ENCODE results near the gene LIPC. TPM values are rescaled to one million over a fixed set of nuclear protein-coding genes. Genes with fewer than 3 reads are reported as not detected.

The LIPC gene
- polyA plus RNA-seq, 1 donor (not counting 4 experiments of a cell fraction or from before 2014, with no cell fraction given) = not detected

- Histone ChIP-seq H3K4me3 (ENCODE audit: control insufficient read depth in 2 of 3, extremely low read depth in 1 of 3, insufficient read depth in 2 of 3, low read depth in 1 of 3, low read length in 3 of 3) (no peak overlapping the region), H3K79me2 (ENCODE audit: control insufficient read depth, insufficient read depth, low read length) (no peaks in the 10 kb centered on the region), H3K27ac (ENCODE audit: control insufficient read depth, insufficient read depth, low read length) (no peak overlapping the region), H2AFZ (ENCODE audit: control insufficient read depth, low read length) (no peak overlapping the region), H3K4me2 (ENCODE audit: control insufficient read depth, extremely low read depth, insufficient read depth, low read depth, low read length) (no peak overlapping the region), H3K9me3 (ENCODE audit: control insufficient read depth, low read depth, low read length) (no peaks in the 10 kb centered on the region), H4K20me1 (ENCODE audit: control insufficient read depth, extremely low read depth, insufficient read depth, low read length) (no peaks in the 10 kb centered on the region), H3K9me1 (ENCODE audit: control insufficient read depth, extremely low read depth, insufficient read depth, low read length) (no peaks in the 10 kb centered on the region), H3K36me3 (ENCODE audit: control insufficient read depth in 2 of 2, extremely low read depth in 1 of 2, insufficient read depth in 2 of 2, low read length in 2 of 2) (no peaks in the 10 kb centered on the region), H3K9ac (ENCODE audit: control insufficient read depth, extremely low read depth, insufficient read depth, low read length) (no peak overlapping the region), H3K4me1 (ENCODE audit: control insufficient read depth, extremely low read depth, insufficient read depth, low read length) (peaks cover 8% of the 10 kb centered on the region), H3K27me3 (ENCODE audit: control insufficient read depth, extremely low read depth, insufficient read depth, low read length) (no peaks in the 10 kb centered on the region)
- DNase-seq (ENCODE audit: low read depth, low spot score) (no peak), FAIRE-seq (no peak)
- dilution Hi-C loops (cut with MboI; ENCODE audit: extremely low pct_ligation_motif_present, low sequenced_read_pairs) = no loop called here
- TF ChIP-seq EZH2 (IDR thresholded peaks at IDR 0.05; ENCODE audit: low read length) = no peak
- no peak for TF ChIP-seq CTCF (optimal IDR thresholded peaks at IDR 0.05 in 1 of 3, IDR thresholded peaks at IDR 0.05 in 1 of 3, conservative IDR thresholded peaks at IDR 0.05 in 1 of 3; ENCODE audit: extremely low read depth in 1 of 3, insufficient read depth in 2 of 3, low read length in 3 of 3)
Measured at GRCh38 chr15:58572521-58572920, 140.7 kb downstream of the LIPC start.

- no peak overlapping the region for H3K4me2 ChIP-seq (ENCODE audit: control insufficient read depth, extremely low read depth, insufficient read depth, low read depth, low read length)
- H3K9me3 ChIP-seq (ENCODE audit: control insufficient read depth, low read depth, low read length) = no peaks in the 10 kb centered on the region
- H3K4me3 ChIP-seq (ENCODE audit: control insufficient read depth in 2 of 3, extremely low read depth in 1 of 3, insufficient read depth in 2 of 3, low read depth in 1 of 3, low read length in 3 of 3) = no peak overlapping the region
- H3K27me3 ChIP-seq (ENCODE audit: control insufficient read depth, extremely low read depth, insufficient read depth, low read length) = no peaks in the 10 kb centered on the region
- peaks cover 4% of the 10 kb centered on the region for H3K4me1 ChIP-seq (ENCODE audit: control insufficient read depth, extremely low read depth, insufficient read depth, low read length)
- H2AFZ ChIP-seq (ENCODE audit: control insufficient read depth, low read length) = no peak overlapping the region
- no peaks in the 10 kb centered on the region for H3K79me2 ChIP-seq (ENCODE audit: control insufficient read depth, insufficient read depth, low read length)
- no peaks in the 10 kb centered on the region for H4K20me1 ChIP-seq (ENCODE audit: control insufficient read depth, extremely low read depth, insufficient read depth, low read length)
- dilution Hi-C loops (cut with MboI; ENCODE audit: extremely low pct_ligation_motif_present, low sequenced_read_pairs) = no loop called here
- H3K9ac ChIP-seq (ENCODE audit: control insufficient read depth, extremely low read depth, insufficient read depth, low read length) = no peak overlapping the region
- H3K9me1 ChIP-seq (ENCODE audit: control insufficient read depth, extremely low read depth, insufficient read depth, low read length) = no peaks in the 10 kb centered on the region
- DNase-seq (ENCODE audit: low read depth, low spot score) (no peak), FAIRE-seq (no peak)
- H3K27ac ChIP-seq (ENCODE audit: control insufficient read depth, insufficient read depth, low read length) = no peak overlapping the region
- no peaks in the 10 kb centered on the region for H3K36me3 ChIP-seq (ENCODE audit: control insufficient read depth in 2 of 2, extremely low read depth in 1 of 2, insufficient read depth in 2 of 2, low read length in 2 of 2)
- TF ChIP-seq EZH2 (IDR thresholded peaks at IDR 0.05; ENCODE audit: low read length) (no peak), CTCF (optimal IDR thresholded peaks at IDR 0.05 in 1 of 3, IDR thresholded peaks at IDR 0.05 in 1 of 3, conservative IDR thresholded peaks at IDR 0.05 in 1 of 3; ENCODE audit: extremely low read depth in 1 of 3, insufficient read depth in 2 of 3, low read length in 3 of 3) (no peak)
Measured at GRCh38 chr15:58573270-58573669, 141.5 kb downstream of the LIPC start.
